ENCODE results near the gene FAM131B. TPM values are rescaled to one million over a fixed set of nuclear protein-coding genes. Genes with fewer than 3 reads are reported as not detected.

Gene FAM131B
- total and polyA plus RNA-seq, 9 of the 15 experiments (the other 6 are each of a cell fraction or from before 2014, with no cell fraction given) = 0.03 to 0.04 TPM; not detected in 7

DNA sequence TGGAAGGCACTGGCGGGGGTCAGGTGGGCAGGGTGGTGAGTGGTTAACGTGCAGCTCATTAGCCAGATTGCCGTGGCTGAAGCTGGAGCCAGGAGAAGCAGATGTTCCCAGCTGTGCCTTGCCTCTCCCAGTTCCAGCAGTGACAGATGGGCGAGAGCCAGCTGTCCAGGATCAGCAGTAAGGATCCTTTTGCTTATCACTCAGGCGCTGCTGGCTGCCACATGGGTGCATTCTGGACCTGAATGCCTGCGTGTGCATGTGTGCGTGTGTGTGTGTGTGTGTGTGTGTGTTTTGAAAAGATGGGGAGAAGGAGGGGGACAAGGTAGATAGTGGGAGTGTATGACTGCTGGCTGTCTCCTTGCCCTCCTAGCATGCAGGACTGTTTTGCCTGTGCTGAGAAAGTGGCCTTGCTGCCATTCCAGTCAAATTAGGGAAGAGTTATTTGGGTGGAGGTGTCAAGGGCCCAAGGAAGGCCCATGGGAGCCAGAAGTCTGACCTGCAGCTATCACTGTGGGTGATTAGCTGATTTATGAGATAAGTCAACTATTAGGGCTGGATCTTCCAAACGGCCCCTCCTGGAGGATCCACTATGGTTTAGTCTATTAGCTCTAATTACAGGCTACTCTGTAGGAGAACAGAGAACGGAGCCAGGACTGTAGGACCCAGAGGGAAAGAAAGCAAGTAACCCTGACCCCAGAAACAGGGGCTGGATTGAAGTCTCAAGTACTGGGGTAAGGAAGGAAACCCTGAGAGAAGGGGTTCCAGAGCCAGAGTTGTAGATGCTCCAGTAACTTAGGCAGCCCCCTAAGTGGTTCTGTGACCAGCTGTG lies 42.9 kb upstream of the FAM131B start:
- Histone ChIP-seq H2AFZ (ENCODE audit: low read depth, low read length) (no peak overlapping the region), H3K9ac (ENCODE audit: insufficient read depth in 1 of 2, low read depth in 2 of 2, low read length in 2 of 2) (peak overlapping the region in 1 of 2 experiments; percentile 41; a peak in 1 of 4 replicates), H3K36me3 (ENCODE audit: control insufficient read depth, insufficient read depth, low read length) (no peaks in the 10 kb centered on the region), H3K4me1 (replicated peaks in 1 of 2; ENCODE audit: control insufficient read depth in 2 of 2, insufficient read depth in 2 of 2, low read length in 2 of 2) (peaks cover 0 to 7% of the 10 kb centered on the region in 2 experiments; a peak in 3 of 5 replicates), H3K27ac (ENCODE audit: extremely low read depth, low read depth, low read length) (no peak overlapping the region), H3K4me2 (ENCODE audit: insufficient read depth, low read length) (no peak overlapping the region), H3K27me3 (ENCODE audit: control insufficient read depth in 2 of 2, insufficient read depth in 2 of 2, low read length in 2 of 2) (peaks cover 53 to 71% of the 10 kb centered on the region in 2 experiments), H3K79me2 (ENCODE audit: control insufficient read depth, insufficient read depth, low read length) (no peaks in the 10 kb centered on the region), H3K4me3 (no peak overlapping the region), H3K9me1 (ENCODE audit: control insufficient read depth, insufficient read depth, low read length) (no peaks in the 10 kb centered on the region), H4K20me1 (replicated peaks; ENCODE audit: control insufficient read depth, insufficient read depth, low read length) (0 out of 2 replicates have a peak, but pooled peaks cover 3% of the 10 kb centered on the region), H3K9me3 (replicated peaks; ENCODE audit: control insufficient read depth, insufficient read depth, low read depth, low read length) (no peaks in the 10 kb centered on the region)
- no TSS peak for BruUV-seq (replicated peaks)
- ChIA-PET POLR2A (interaction anchor here (0.8 to 10.7 kb wide), 2 partner anchors 14 to 22 kb away, joined by 3 to 131 read pairs; no protein-coding TSS in a partner anchor), CTCF (ENCODE audit: low intra/inter-chr PET ratio) (no interaction called here)
- in situ Hi-C loops (cut with MboI) = no loop called here
- DNase-seq (ENCODE audit: extremely low read depth in 1 of 4, low spot score in 3 of 4) (no peak), FAIRE-seq (no peak), ATAC-seq (no peak)
- intact Hi-C loops (cut with micrococcal nuclease) = no loop called here
- 2% methylated on average over 9 of the region's 9 CpGs for WGBS (ENCODE audit: insufficient coverage, low coverage, missing lambda C conversion rate)
- TF ChIP-seq GATA2 (CRISPR knock-in tag; IDR thresholded peaks at IDR 0.05) (0 out of 2 replicates have a peak, but pooled peaks have one; percentile 17), HOXB6 (CRISPR knock-in tag; IDR thresholded peaks at IDR 0.05; ENCODE audit: borderline replicate concordance) (no peak), POLR2G (IDR thresholded peaks at IDR 0.05; ENCODE audit: low read depth, low read length) (no peak), UBTF (IDR thresholded peaks at IDR 0.05; ENCODE audit: borderline replicate concordance in 1 of 2, low read depth in 2 of 2, low read length in 2 of 2) (no peak), GMEB1 (CRISPR knock-in tag; IDR thresholded peaks at IDR 0.05) (no peak), PCBP1 (IDR thresholded peaks at IDR 0.05; ENCODE audit: low read depth, low read length, poor library complexity, severe bottlenecking) (no peak), TAL1 (IDR thresholded peaks at IDR 0.05) (peak; percentile 4; the same call in 1 of the 2 replicates), KLF13 (tag; IDR thresholded peaks at IDR 0.05; ENCODE audit: borderline replicate concordance, low read depth) (no peak), TRIM24 (IDR thresholded peaks at IDR 0.05) (0 out of 4 replicates have a peak, but pooled peaks of 1 of the 2 experiments have one; percentile 17)
- TF ChIP-seq, protein P1, sequence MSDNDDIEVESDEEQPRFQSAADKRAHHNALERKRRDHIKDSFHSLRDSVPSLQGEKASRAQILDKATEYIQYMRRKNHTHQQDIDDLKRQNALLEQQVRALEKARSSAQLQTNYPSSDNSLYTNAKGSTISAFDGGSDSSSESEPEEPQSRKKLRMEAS (CRISPR knock-in tag; IDR thresholded peaks at IDR 0.05) = peak; percentile 40; the same call in 1 of the 2 replicates
- TF ChIP-seq, protein P2, sequence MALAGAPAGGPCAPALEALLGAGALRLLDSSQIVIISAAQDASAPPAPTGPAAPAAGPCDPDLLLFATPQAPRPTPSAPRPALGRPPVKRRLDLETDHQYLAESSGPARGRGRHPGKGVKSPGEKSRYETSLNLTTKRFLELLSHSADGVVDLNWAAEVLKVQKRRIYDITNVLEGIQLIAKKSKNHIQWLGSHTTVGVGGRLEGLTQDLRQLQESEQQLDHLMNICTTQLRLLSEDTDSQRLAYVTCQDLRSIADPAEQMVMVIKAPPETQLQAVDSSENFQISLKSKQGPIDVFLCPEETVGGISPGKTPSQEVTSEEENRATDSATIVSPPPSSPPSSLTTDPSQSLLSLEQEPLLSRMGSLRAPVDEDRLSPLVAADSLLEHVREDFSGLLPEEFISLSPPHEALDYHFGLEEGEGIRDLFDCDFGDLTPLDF (CRISPR knock-in tag; IDR thresholded peaks at IDR 0.05) = no peak
